Inferior parietal cortex (tissue), 1 donor: ENCODE results near the gene ANKZF1.
A peak's percentile ranks its signal among the peaks of the same experiment; 100 is the strongest.
"Not testable (repeated sequence)": the region's sequence is repeated elsewhere in the genome, so short reads cannot be mapped to it uniquely, and the experiment has no call there.

Experiments used
- DNase-seq: peaks from one replicate; pipeline ENCODE4 v3.0.0-alpha.2; 2016; ENCODE audit errors: extremely low spot score

ANKZF1 gene

GRCh38 chr2:219252900-219253752, 23.5 kb downstream of the ANKZF1 start, which contains the start of gene TUBA4B:
TSS of gene TUBA4B (plus strand) at chr2:219253243. CDS start at chr2:219253408, 165 bp downstream.
- peak; percentile 4 for DNase-seq

GRCh38 chr2:219253753-219254589, 24.4 kb downstream of the ANKZF1 start, which contains the start of gene TUBA4A:
TSS of gene TUBA4A (minus strand) at chr2:219253918. CDS start at chr2:219253858, 60 bp downstream.
- peak; percentile 77 for DNase-seq

GRCh38 chr2:219254590-219255201, 25.1 kb downstream of the ANKZF1 start:
- peak; percentile 25 for DNase-seq

GRCh38 chr2:219258942-219259341, 29.3 kb downstream of the ANKZF1 start:
- DNase-seq = not testable (repeated sequence)

GRCh38 chr2:219261024-219261855, 31.6 kb downstream of the ANKZF1 start:
- peak; percentile 34 for DNase-seq

- no peak for DNase-seq
Measured at GRCh38 chr2:219266232-219266631, 36.6 kb downstream of the ANKZF1 start.

- DNase-seq = no peak
Measured at GRCh38 chr2:219266886-219267285, 37.3 kb downstream of the ANKZF1 start.

GRCh38 chr2:219268294-219268693, 38.7 kb downstream of the ANKZF1 start:
- DNase-seq = no peak

- no peak for DNase-seq
Measured at GRCh38 chr2:219269362-219270054, 39.9 kb downstream of the ANKZF1 start.

GRCh38 chr2:219270055-219270372, 40.4 kb downstream of the ANKZF1 start:
- DNase-seq = no peak

- DNase-seq = no peak
Measured at GRCh38 chr2:219271021-219271420, 41.4 kb downstream of the ANKZF1 start.

GRCh38 chr2:219272356-219272755, 42.8 kb downstream of the ANKZF1 start:
- DNase-seq = no peak

GRCh38 chr2:219272995-219273394, 43.4 kb downstream of the ANKZF1 start:
- DNase-seq = no peak

GRCh38 chr2:219273937-219274336, 44.3 kb downstream of the ANKZF1 start:
- DNase-seq = no peak

- no peak for DNase-seq
Measured at GRCh38 chr2:219274361-219274921, 44.8 kb downstream of the ANKZF1 start.

- DNase-seq = peak; percentile 90
Measured at GRCh38 chr2:219277703-219278654, 48.4 kb downstream of the ANKZF1 start.

- no peak for DNase-seq
Measured at GRCh38 chr2:219278655-219279150, 49.1 kb downstream of the ANKZF1 start.

GRCh38 chr2:219279151-219279915, 49.7 kb downstream of the ANKZF1 start, which contains the start of gene DNAJB2:
TSS of gene DNAJB2 (plus strand) at chr2:219279366. CDS start at chr2:219279834, 468 bp downstream.
- peak; percentile 97 for DNase-seq
